ENCODE measurements around the gene PKP2.

PKP2 gene

DNA sequence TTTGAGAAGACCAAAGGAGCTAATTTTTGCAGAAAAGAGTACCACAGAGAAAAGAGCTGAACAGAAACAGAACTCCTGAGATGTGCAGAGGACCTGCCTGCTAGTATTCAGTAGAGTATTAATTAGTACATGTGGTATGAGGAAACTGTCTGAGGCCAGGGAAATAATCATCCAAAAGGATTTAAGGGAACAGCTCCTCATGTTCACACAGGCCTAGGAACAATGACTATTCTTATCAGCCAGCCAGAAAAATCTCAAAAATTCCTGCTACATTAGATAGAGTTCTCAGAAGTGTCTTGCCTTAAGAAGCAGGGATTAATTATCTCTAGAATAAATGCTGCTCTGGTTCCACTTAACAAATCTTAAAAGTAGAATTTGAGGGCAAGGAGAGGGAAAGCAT lies 36.4 kb downstream of the PKP2 start:
- no peak for DNase-seq

DNA sequence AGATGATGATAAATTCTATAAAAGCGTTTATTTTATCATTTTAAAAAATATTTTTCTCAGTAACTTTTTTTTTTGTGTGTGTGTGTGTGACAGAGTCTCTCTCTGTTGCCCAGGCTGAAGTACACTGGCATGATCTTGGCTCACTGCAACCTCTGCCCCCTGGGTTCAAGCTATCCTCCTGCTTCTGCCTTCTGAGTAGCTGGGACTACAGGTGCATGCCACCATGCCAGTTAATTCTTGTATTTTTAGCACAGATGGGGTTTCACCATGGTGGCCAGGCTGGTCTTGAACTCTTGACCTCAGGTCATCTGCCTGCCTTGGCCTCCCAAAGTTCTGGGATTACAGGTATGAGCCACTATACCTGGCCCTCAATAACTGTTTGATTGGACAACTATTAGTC lies 37.2 kb downstream of the PKP2 start:
- no peak for DNase-seq

DNA sequence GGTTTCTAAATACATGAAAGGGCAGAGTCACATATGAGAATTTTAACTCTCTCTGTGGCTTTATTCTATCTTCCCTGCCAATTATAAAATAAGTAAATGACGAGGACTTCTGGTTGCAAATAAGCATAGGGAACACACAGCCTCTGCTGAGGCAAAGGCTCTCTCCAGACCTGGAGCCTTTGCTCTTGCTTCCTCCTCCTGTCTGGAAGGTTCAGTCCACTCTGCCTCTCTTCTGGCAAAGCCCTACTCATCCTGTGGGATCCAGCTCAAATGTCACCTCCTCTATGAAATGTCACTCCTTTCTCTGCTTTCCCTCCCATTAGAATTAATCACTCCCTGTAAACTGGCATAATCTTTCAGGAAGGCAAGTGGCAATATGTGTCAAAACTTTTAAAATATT lies 41.9 kb downstream of the PKP2 start:
- DNase-seq = no peak

DNA sequence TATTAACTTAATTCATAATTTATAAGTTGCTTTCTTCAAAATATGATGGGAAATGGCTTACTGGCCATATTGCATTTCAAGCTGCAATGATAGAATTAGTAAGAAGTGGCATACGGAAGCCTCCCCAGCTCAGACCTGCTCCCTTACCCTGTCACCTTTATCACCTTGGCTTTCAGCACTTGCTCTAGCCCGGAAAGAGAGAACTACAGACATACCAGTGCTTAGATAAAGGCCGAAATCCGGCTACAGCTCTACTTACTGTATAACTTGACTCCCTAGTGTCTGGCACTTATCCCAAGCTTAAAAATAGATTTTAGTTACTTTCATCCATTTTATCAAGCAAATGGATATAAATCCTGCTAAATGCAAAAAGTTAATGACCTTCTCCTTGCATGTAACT lies 42.5 kb downstream of the PKP2 start:
- DNase-seq = no peak

DNA sequence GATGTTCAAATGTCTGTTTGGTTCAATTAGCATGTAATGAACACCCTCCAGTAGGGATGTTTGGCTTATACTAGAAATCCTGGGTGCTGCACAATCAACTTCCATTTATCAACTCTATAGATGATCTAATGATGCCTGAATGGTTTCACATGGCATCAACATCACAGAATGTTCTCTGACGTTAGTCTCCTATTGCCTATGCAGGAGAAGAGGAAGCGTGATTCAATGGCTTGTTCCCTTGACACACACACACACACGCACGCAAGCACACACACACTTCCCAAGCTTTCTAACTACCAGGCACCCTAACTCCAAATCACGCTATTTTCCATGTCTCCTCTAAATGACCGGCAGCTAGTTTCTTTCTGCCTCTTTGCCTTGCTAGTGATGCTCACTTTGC lies 49.3 kb downstream of the PKP2 start:
- no peak for DNase-seq

DNA sequence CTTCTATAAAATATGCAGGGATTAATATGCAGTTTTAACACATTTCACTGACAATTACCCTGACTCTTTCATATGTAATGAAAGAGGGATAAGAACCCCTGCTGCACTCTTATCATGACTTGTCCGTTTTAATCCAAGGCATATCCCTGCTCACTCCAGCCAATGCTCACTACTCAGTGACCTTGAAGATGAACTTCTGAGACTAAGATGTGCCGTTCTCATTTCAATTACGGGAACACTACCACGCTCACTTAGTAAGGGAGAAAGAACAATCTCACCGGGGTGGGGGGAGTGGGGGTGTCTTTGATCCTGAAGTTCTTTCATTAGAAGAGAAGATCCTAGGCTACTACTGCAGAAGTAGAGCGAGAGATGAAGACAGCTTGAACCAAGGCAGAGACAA lies 50.5 kb downstream of the PKP2 start:
- DNase-seq = no peak

DNA sequence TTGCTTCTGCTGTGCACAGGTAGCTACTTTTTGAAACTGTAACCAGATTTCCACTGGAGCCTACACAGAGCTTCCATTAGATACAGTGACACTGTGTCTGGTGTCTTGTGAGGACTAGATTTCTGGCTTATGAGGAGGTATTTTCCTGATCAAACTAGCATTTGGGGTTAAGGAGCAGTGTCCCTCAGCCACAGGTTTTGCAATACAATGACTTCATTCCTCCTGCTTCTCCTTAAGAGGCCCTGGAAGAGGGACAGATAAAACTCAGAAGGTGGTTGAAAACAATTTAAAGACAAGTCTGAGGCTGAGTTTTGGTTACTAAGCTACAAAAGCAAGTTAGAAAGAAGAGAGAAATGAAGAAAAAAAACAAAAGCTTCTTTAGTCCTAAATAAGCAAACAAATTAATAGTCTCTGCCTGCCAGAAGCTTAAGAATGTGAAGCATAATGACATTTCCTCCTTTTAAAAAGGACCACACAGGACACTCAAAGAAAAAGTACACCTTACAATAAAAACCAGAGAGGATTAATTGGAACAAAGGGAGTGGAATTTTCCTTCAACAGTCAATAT lies 53.0 kb downstream of the PKP2 start:
- no peak for DNase-seq

DNA sequence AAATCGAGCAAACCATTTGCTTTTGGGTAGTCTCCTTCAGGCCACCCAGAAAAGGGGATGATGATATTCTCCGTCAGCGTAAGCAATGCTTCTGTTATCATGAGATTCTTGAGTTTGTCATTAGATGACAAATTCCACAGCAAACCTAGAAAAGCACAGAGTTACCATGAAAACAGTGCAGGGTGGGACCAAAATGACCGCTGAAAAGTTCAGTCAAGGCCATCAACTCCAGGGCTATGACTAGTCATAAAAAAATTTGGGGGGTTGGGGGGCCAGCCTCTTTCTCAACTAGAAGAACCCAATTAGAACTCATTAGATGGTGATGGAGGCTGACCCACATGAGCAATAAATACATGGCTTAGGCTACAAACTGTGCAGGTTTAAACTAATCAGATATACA lies 55.5 kb downstream of the PKP2 start:
- DNase-seq = no peak

DNA sequence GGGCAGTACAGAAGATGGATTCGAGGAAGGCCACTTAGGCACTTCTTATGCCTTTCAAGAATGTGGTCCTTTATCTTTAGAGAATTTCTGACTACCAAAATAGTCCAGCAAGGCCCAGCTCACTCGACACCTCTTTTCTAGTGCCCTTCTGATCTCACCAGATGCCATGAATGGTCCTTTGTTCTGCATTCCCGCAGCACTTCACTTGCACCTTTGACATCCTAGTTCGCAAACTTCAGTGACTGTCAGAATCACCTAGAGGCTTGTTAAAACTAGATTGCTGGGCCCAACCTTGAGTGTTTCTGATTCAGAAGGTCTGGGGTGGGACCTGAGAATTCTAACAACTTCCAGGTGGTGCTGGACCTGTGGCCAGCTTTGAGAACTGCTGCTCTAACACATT lies 56.7 kb downstream of the PKP2 start:
- DNase-seq = peak; percentile 62

DNA sequence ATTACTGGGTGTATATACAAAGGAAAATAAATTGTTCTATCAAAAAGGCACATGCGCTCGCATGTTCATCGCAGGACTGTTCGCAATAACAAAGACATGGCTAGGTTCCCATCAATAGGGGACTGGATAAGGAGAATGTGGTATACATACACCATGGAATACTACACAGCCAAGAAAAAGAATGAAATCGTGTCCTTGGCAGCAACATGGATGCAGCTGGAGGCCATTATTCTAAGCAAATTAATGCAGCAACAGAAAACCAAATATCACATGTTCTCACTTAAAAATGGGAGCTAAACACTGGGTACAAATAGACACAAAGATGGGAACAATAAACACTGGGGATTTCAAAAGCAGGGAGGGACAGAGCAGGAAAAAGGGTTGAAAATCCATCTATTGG lies 58.6 kb downstream of the PKP2 start:
- DNase-seq = no peak

DNA sequence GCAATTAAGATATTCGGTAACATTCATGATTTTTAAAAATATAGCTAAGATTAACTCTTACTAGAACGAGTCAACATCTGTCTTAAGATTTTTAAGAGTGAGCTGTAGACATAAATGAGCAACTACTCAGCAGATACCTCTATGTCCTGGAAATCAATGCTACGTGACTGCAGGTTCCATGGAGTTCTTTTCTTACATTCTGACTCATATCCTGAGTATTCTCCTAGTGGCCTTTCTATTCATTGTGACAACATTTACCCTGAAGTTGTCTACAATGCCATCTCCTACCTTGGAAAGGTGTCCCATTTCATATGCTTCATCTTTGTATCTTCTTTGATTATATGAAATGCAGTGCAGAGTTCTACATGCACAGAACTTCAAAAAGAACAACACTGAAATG lies 59.9 kb downstream of the PKP2 start:
- DNase-seq = no peak

DNA sequence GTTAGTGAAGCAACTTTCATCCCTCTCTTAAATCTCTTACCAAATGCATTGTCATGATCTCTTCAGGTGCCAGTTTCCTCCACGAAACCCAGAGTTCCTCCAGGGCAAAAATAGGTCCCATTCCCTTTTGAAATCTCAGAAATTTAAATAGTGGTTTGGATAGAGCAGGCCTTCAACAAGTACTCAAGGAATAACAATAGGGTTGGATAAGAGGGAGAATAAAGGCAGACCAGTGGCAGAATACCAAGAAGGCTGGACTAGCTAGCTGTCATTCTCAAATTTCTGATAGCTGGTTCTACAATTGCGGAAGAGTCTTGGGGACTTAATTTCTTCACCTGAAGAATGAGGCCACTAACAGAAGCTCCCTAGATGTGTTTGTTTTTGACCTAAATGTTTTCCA lies 62.5 kb downstream of the PKP2 start:
- no peak for DNase-seq

DNA sequence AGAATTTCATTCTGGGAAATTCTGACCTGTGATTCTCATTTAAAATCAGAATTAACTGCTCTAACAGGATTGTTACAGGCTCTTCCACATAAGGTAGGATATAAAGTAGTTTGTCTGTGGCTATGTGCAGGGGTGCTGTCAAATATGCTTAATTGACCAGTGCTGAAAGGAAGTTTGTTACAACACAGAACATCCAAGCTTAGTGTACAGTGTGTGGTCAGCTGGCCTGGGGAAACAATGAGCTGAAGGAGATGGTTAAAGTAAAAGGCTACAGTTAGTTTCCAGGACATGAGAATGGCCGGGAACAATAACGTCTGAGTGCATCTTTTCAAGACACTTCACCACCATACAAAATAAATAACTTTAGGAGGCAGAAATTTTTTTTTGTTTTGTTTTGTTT lies 68.0 kb downstream of the PKP2 start:
- no peak for DNase-seq

DNA sequence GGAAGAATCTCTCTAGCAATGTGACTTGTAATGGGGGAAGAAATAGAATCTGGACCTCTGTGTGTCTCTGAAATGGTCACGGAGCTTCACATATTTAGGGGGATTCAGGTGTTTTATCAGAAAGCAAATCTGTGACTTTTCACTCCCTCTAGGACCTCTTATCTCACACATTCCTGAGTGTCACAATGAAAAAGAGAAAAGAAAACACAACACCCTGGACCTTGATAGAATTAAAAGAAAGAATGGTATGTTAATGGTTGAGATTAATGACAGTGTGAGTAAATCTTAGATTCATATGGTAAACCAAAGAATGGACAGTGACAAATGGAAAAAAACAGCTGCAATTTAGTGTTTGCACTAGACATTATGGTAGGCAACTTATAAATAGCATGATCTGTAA lies 68.5 kb downstream of the PKP2 start:
- no peak for DNase-seq

DNA sequence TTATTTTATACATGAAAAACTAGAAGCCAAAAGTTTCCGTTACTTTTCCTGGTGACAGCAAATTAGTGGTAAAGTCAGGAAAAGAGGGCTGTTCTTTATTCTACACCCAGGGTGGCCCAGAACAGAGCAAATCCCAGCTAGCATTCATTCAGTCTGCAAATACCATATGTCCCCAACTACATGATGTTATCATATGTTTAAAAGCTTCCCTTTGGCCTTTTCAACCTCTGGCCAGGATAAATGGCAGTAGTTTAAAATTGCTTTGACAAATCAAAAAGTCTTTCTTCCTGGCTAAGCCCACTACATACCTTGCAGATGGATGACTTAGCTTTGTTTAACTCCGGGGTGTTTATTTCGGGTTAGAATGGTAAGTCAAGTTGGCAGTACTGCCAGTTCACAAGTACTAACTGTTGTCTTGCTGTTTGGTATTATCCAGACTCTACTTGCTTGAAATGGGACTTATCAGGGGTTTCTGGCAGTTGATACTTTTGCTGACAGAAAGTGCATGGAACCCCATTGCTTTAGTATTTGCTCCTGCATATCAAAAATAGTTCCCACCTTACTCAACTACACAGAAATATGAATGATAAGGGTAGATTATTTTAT lies 69.7 kb downstream of the PKP2 start:
- no peak for DNase-seq

DNA sequence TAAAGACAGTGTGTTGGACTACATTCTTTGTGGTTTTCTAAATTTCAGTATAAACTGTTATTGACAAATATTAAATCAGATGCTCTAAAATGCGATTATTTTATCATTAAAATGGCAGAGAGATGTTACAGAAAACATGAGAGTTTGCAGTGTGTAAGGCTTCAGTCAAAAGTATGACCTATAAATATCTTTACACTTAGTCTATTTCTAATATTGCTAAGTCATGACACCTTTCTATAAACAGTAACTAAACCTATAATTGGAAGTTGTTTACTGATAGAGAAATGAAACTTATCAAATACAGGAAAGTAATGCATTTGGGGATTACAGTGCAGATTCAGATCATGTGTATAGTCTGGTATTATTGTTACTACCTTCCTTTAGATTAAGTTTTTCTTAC lies 72.0 kb downstream of the PKP2 start:
- no peak for DNase-seq

DNA sequence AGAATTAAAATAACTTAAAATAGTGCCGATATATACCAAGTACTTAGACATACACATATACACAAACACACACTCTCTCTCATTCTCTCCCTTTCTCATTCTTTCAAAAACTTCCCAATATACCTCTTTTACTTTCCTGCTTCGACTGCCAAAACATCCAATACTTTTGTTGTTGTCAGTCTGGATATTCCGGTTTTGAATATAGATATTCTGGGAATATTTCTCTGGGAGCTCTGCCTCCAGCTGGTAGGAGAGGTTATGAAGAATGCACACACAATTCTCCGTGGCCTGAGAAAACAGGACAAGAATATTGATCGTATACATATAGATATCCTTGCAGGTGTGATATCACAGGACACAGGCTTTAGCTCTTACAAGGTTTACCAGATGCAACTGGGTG lies 74.2 kb downstream of the PKP2 start:
- no peak for DNase-seq

DNA sequence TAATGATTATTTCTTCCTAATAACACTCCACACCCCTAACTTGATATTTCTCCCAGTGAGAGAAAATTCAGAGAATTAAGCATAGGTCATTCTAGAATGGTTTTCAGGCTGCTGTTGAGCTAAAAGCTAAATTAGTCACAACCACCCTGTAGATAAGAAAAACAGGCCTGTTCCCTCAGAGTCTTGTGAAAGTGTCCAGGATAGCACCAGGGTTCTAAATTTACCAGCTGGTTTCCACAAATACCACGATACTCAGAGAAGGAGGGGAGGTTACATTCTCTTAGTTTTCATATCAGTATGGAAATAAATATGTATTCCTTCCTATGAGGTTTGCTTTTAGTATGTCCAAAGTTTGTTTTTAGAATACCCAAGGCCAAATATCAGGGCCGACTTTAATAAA lies 74.9 kb downstream of the PKP2 start:
- DNase-seq = no peak

DNA sequence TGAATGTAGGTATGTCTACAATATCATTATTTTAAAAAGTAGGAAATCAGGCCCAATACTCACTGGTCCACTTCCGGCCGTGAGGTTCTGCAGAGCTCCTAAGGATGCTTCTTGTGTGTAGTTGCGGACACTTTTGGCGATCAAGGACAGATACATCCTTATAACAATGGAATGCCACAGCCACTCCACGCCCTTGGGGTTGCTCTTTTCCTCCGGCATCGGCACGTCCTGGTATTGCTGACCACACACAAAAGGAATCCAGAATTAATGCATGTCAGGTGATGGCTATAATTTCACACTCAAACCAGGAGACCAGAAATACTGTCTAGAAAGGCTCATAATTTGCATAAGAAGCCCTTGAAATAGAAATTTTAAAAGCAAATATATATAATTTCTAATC lies 75.3 kb downstream of the PKP2 start:
- DNase-seq = peak; percentile 87

DNA sequence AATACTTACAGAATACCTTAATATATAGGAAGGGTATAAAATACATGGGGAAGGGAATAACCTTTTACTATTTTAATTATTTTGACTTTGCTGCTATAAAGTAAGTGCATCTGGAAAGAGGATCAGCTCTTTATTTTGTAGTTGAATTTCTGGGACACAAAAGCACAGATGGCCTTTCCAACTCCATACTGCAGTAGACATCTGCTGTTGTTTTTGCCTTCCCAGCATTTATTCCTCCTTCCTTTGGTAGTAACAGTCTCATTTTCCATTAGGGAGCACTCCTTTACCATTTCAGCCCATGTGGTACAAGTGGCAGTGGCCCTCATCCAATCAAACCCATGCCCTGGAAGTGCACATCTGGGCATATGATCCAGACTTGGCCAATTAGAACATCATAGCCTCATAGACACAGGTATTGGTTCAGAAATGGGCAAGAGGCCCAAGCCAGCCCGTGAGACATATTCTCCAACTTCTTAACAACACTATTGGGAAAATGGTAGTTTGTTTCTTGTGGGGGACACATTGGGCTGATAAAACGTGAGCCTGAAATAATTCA lies 76.1 kb downstream of the PKP2 start:
- DNase-seq = no peak

DNA sequence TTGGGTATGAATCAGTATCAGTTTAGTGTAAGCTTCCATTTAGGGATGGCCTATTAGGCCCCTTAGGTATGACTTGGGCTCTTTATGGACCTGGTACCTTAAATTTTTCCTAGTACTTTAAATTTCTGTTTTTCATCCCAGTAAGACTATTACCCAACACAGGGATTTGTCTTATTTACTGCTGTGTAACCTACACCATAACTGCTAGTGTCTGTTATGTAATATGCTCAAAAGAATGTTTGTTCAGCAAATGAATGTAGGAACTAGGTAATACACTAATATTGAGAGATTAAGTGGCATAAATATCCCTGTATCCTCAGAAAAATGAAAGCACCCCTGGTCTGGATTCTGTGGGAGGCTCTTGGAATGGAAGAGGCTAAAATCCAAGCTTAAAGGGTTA lies 77.2 kb downstream of the PKP2 start:
- no peak for DNase-seq

DNA sequence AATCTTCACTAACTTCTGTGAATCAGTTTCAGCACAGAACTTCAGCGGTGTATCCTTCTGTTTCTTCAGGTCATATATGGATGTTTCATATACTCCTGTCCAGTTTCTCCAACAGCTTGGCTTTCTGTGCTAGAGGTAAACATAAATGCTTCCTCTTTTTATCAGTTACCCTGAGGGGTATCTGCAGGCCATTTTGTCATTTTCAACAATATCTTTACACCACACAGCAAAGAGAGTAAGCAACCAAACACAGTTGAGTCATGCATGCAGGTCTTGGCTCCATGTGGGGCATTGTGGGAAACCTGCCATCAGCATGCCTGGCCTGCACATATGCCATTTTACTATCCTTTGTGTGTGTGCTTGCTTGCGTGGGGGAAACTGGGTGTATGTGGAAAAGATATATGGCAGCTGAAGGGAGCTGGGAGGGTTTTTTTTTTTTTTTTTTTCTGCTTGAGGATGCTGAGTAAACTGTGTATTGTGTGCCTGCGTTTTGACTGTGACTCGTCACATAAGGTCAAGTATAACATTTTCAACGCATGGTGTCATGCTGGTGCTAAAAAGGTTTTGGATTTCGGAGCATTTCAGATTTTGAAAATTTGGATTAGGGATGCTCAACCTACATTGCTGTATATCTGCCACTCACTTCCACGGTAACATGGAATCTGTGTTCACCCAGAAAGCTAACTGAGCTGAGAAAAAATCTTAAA lies 84.7 kb downstream of the PKP2 start:
- DNase-seq = no peak

DNA sequence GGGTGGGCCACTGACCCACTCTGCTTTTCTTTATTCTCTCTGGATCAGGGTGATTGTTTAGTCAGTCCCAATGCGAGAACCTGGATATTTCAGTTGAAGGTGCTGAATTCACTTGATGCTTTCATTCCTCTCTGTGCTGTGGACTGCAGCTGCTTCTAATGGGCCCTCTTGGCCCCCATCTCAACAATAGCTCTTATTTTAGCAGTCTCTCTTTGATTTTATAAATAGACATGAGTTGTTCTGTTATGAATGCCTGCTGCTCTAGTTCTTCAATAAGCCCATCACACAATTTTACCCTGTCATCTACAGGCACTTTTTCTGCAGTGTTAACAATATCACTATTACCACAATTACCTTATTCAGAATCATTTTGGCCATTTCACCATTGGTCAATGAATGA lies 86.7 kb downstream of the PKP2 start:
- no peak for DNase-seq

DNA sequence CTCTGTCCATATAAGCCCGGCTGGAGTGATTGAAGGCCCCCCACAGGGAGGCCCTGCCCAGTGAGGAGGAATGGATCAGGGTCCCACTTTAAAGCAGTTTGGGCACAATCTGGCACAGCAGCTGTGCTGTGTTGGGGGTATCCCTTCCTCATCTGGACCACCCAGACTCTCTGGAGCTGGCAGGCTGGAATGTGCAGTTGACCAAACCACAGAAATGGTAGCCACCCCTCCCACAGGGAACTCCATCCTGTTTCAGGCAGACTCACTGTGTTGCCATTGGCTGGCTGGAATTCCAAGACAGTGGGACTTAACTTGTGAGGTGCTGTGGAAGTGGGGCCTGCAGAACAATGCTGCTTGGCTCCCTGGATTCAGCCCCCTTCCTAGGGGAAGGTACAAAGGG lies 87.4 kb downstream of the PKP2 start:
- no peak for DNase-seq

DNA sequence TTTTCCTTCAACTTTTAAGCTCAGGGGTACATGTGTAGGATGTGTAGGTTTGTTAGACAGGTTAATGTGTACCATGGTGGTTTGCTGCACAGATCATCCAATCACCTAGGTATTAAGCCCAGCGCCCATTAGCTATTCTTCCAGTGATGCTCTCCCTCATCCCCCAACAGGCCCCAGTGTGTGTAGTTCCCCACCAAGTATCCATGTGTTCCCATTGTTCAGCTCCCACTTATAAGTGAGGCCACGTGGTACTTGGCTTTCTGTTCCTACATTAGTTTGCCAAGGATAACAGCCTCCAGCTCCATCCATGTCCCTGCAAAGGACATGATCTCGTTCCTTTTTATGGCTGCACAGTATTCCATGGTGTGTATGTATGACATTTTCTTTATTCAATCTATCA lies 92.3 kb downstream of the PKP2 start:
- DNase-seq = no peak

Measured in islet precursor cell (in vitro differentiated cells).